ENCODE data around the gene GPATCH8.

The GPATCH8 gene

DNA sequence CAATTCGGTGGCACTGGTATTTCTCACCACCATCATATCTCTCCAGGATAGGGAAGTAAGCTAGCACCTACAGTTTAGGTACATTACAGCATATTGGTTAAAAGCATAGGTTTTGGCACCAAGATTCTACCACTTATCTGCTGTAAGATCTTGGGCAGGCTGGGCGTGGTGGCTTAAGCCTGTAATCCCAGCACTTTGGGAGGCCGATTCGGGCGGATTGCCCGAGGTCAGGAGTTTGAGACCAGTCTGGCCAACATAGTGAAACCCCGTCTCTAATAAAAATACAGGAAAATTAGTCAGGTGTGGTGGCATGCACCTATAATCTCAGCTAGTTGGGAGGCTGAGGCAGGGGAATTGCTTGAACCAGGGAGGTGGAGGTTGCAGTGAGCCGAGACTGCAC, 51.4 kb downstream of the GPATCH8 start:
- TF ChIP-seq ZNF565 (CRISPR knock-in tag; conservative IDR thresholded peaks at IDR 0.05; ENCODE audit: low read depth), result no peak
- TF ChIP-seq ESRRG (CRISPR knock-in tag; IDR thresholded peaks at IDR 0.05), result no peak
- TF ChIP-seq ISL1 (CRISPR knock-in tag; IDR thresholded peaks at IDR 0.05), result no peak
- TF ChIP-seq TOX (CRISPR knock-in tag; IDR thresholded peaks at IDR 0.05; ENCODE audit: borderline replicate concordance), result no peak
- TF ChIP-seq, protein P1, sequence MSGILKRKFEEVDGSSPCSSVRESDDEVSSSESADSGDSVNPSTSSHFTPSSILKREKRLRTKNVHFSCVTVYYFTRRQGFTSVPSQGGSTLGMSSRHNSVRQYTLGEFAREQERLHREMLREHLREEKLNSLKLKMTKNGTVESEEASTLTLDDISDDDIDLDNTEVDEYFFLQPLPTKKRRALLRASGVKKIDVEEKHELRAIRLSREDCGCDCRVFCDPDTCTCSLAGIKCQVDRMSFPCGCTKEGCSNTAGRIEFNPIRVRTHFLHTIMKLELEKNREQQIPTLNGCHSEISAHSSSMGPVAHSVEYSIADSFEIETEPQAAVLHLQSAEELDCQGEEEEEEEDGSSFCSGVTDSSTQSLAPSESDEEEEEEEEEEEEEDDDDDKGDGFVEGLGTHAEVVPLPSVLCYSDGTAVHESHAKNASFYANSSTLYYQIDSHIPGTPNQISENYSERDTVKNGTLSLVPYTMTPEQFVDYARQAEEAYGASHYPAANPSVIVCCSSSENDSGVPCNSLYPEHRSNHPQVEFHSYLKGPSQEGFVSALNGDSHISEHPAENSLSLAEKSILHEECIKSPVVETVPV (CRISPR knock-in tag; IDR thresholded peaks at IDR 0.05), result no peak
- TF ChIP-seq, protein P2, sequence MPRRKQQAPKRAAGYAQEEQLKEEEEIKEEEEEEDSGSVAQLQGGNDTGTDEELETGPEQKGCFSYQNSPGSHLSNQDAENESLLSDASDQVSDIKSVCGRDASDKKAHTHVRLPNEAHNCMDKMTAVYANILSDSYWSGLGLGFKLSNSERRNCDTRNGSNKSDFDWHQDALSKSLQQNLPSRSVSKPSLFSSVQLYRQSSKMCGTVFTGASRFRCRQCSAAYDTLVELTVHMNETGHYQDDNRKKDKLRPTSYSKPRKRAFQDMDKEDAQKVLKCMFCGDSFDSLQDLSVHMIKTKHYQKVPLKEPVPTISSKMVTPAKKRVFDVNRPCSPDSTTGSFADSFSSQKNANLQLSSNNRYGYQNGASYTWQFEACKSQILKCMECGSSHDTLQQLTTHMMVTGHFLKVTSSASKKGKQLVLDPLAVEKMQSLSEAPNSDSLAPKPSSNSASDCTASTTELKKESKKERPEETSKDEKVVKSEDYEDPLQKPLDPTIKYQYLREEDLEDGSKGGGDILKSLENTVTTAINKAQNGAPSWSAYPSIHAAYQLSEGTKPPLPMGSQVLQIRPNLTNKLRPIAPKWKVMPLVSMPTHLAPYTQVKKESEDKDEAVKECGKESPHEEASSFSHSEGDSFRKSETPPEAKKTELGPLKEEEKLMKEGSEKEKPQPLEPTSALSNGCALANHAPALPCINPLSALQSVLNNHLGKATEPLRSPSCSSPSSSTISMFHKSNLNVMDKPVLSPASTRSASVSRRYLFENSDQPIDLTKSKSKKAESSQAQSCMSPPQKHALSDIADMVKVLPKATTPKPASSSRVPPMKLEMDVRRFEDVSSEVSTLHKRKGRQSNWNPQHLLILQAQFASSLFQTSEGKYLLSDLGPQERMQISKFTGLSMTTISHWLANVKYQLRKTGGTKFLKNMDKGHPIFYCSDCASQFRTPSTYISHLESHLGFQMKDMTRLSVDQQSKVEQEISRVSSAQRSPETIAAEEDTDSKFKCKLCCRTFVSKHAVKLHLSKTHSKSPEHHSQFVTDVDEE (CRISPR knock-in tag; IDR thresholded peaks at IDR 0.05), result no peak
- TF ChIP-seq CSDC2 (CRISPR knock-in tag; IDR thresholded peaks at IDR 0.05), result no peak
- no peak for TF ChIP-seq BACH2 (CRISPR knock-in tag; IDR thresholded peaks at IDR 0.05; ENCODE audit: borderline replicate concordance)
- TF ChIP-seq ZNF8 (CRISPR knock-in tag; IDR thresholded peaks at IDR 0.05), result no peak
- TF ChIP-seq TCF4 (CRISPR knock-in tag; IDR thresholded peaks at IDR 0.05; ENCODE audit: borderline replicate concordance), result no peak
- TF ChIP-seq ZFP3 (CRISPR knock-in tag; IDR thresholded peaks at IDR 0.05), result no peak
- no peak for TF ChIP-seq PPARA (CRISPR knock-in tag; IDR thresholded peaks at IDR 0.05; ENCODE audit: borderline replicate concordance)
- no peak for ATAC-seq

DNA sequence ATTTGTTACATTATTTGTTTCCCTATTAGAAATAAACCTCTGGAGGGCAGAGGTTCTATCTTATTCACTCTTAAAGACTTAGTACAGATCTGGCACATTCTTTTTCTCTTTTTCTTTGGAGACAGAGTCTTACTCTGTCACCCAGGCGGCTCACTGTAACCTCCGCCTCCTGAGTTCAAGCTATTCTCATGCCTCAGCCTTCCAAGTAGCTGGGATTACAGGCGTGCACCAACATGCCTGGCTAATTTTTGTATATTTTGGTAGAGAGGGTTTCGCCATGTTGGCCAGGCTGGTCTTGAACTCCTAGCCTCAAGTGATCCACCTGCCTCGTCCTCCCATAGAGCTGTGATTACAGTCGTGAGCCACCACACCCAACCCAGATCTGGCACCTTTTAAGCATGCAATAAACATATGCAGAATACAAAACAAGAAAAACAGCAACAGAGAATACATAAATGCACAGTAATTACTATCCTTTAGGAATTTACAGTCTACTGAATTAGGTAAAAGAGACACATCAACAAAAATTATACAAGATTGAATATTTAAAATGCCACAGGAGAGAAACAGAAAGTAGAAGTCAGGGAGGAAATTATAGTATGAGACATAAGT, 52.1 kb downstream of the GPATCH8 start:
- no peak for TF ChIP-seq ZNF565 (CRISPR knock-in tag; conservative IDR thresholded peaks at IDR 0.05; ENCODE audit: low read depth)
- TF ChIP-seq CSDC2 (CRISPR knock-in tag; IDR thresholded peaks at IDR 0.05), result no peak
- no peak for TF ChIP-seq GLIS3 (CRISPR knock-in tag; IDR thresholded peaks at IDR 0.05)
- no peak for TF ChIP-seq ESRRG (CRISPR knock-in tag; IDR thresholded peaks at IDR 0.05)
- TF ChIP-seq TCF4 (CRISPR knock-in tag; IDR thresholded peaks at IDR 0.05; ENCODE audit: borderline replicate concordance), result no peak
- TF ChIP-seq ZFP3 (CRISPR knock-in tag; IDR thresholded peaks at IDR 0.05), result no peak
- TF ChIP-seq ISL1 (CRISPR knock-in tag; IDR thresholded peaks at IDR 0.05), result no peak
- TF ChIP-seq ZNF70 (CRISPR knock-in tag; IDR thresholded peaks at IDR 0.05), result no peak
- no peak for TF ChIP-seq PPARA (CRISPR knock-in tag; IDR thresholded peaks at IDR 0.05; ENCODE audit: borderline replicate concordance)
- no peak for TF ChIP-seq TOX (CRISPR knock-in tag; IDR thresholded peaks at IDR 0.05; ENCODE audit: borderline replicate concordance)
- no peak for ATAC-seq

DNA sequence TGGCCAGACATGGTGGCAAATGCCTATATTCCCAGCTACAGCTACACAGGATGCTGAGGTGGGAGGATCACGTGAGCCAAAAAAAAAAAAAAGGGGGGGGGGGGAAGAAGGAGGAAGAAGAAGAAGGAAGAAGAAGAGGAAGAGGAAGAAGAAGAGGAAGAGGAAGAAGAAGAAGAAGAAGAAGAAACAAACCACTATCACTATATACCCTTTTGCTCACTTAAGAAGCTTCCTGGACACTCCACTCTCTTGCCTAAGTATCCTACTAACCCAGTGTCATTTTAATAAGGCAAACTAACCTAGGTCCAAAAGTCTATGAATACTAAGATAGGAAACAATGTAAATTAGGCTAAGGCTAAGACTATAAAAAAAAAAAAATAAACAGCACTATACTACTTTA, 54.8 kb downstream of the GPATCH8 start:
- TF ChIP-seq BACH2 (CRISPR knock-in tag; IDR thresholded peaks at IDR 0.05; ENCODE audit: borderline replicate concordance) (no peak), ESRRG (CRISPR knock-in tag; IDR thresholded peaks at IDR 0.05) (no peak), CSDC2 (CRISPR knock-in tag; IDR thresholded peaks at IDR 0.05) (no peak), ZFP30 (CRISPR knock-in tag; IDR thresholded peaks at IDR 0.05) (no peak), TOX (CRISPR knock-in tag; IDR thresholded peaks at IDR 0.05; ENCODE audit: borderline replicate concordance) (no peak), PPARA (CRISPR knock-in tag; IDR thresholded peaks at IDR 0.05; ENCODE audit: borderline replicate concordance) (no peak), RARB (CRISPR knock-in tag; IDR thresholded peaks at IDR 0.05) (no peak), TCF4 (CRISPR knock-in tag; IDR thresholded peaks at IDR 0.05; ENCODE audit: borderline replicate concordance) (no peak), OSR1 (CRISPR knock-in tag; IDR thresholded peaks at IDR 0.05) (no peak), SNAI2 (CRISPR knock-in tag; IDR thresholded peaks at IDR 0.05) (no peak), ZC3H10 (CRISPR knock-in tag; IDR thresholded peaks at IDR 0.05) (no peak), ZNF70 (CRISPR knock-in tag; IDR thresholded peaks at IDR 0.05) (no peak), GLIS3 (CRISPR knock-in tag; IDR thresholded peaks at IDR 0.05) (no peak), ARNTL (CRISPR knock-in tag; IDR thresholded peaks at IDR 0.05; ENCODE audit: borderline replicate concordance, low read depth) (no peak), ZNF8 (CRISPR knock-in tag; IDR thresholded peaks at IDR 0.05) (no peak), ZNF565 (CRISPR knock-in tag; conservative IDR thresholded peaks at IDR 0.05; ENCODE audit: low read depth) (no peak)
- TF ChIP-seq, protein P3, sequence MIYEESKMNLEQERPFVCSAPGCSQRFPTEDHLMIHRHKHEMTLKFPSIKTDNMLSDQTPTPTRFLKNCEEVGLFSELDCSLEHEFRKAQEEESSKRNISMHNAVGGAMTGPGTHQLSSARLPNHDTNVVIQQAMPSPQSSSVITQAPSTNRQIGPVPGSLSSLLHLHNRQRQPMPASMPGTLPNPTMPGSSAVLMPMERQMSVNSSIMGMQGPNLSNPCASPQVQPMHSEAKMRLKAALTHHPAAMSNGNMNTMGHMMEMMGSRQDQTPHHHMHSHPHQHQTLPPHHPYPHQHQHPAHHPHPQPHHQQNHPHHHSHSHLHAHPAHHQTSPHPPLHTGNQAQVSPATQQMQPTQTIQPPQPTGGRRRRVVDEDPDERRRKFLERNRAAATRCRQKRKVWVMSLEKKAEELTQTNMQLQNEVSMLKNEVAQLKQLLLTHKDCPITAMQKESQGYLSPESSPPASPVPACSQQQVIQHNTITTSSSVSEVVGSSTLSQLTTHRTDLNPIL (CRISPR knock-in tag; IDR thresholded peaks at IDR 0.05; ENCODE audit: low read depth), result no peak
- TF ChIP-seq, protein P4, sequence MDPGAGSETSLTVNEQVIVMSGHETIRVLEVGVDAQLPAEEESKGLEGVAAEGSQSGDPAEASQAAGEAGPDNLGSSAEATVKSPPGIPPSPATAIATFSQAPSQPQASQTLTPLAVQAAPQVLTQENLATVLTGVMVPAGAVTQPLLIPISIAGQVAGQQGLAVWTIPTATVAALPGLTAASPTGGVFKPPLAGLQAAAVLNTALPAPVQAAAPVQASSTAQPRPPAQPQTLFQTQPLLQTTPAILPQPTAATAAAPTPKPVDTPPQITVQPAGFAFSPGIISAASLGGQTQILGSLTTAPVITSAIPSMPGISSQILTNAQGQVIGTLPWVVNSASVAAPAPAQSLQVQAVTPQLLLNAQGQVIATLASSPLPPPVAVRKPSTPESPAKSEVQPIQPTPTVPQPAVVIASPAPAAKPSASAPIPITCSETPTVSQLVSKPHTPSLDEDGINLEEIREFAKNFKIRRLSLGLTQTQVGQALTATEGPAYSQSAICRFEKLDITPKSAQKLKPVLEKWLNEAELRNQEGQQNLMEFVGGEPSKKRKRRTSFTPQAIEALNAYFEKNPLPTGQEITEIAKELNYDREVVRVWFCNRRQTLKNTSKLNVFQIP (CRISPR knock-in tag; IDR thresholded peaks at IDR 0.05; ENCODE audit: borderline replicate concordance, low read depth), result no peak
- TF ChIP-seq, protein P1 (CRISPR knock-in tag; IDR thresholded peaks at IDR 0.05), result no peak
- TF ChIP-seq, protein P2 (CRISPR knock-in tag; IDR thresholded peaks at IDR 0.05), result no peak
- no peak for ATAC-seq

Measured in SK-N-SH treated with all-trans-retinoic acid at 6 μM for 48 hours (cell line).